ENCODE results near the gene TIMP2.

Gene TIMP2

GRCh38 chr17:78838574-78839005, 86.6 kb downstream of the TIMP2 start:
- no peaks in the 10 kb centered on the region for H3K9me3 ChIP-seq (ENCODE audit: severe bottlenecking)
- peaks cover 50% of the 10 kb centered on the region for H3K36me3 ChIP-seq (ENCODE audit: low read depth)
- peak overlapping the region; percentile 75 for H3K27ac ChIP-seq (ENCODE audit: poor library complexity, severe bottlenecking)
- TF ChIP-seq CTCF (IDR thresholded peaks at IDR 0.05; ENCODE audit: poor library complexity, severe bottlenecking) = no peak
- H3K4me3 ChIP-seq (ENCODE audit: severe bottlenecking) = peak overlapping the region; percentile 68
- no peaks in the 10 kb centered on the region for H3K27me3 ChIP-seq (ENCODE audit: insufficient read depth, poor library complexity, severe bottlenecking)
- no peak for DNase-seq (ENCODE audit: low spot score)
- no peak for ATAC-seq (ENCODE audit: low read depth)
- peaks cover 4% of the 10 kb centered on the region for H3K4me1 ChIP-seq (ENCODE audit: insufficient read depth, poor library complexity, severe bottlenecking)

- Histone ChIP-seq H3K4me1 (ENCODE audit: insufficient read depth, poor library complexity, severe bottlenecking) (peaks cover 4% of the 10 kb centered on the region), H3K36me3 (ENCODE audit: low read depth) (peaks cover 70% of the 10 kb centered on the region), H3K9me3 (ENCODE audit: severe bottlenecking) (no peaks in the 10 kb centered on the region), H3K4me3 (ENCODE audit: severe bottlenecking) (no peak overlapping the region), H3K27me3 (ENCODE audit: insufficient read depth, poor library complexity, severe bottlenecking) (no peaks in the 10 kb centered on the region), H3K27ac (ENCODE audit: poor library complexity, severe bottlenecking) (no peak overlapping the region)
- no peak for ATAC-seq (ENCODE audit: low read depth)
- TF ChIP-seq CTCF (IDR thresholded peaks at IDR 0.05; ENCODE audit: poor library complexity, severe bottlenecking) = no peak
- no peak for DNase-seq (ENCODE audit: low spot score)
Observed at GRCh38 chr17:78836420-78837021, 88.7 kb downstream of the TIMP2 start.

- no peak for TF ChIP-seq CTCF (IDR thresholded peaks at IDR 0.05; ENCODE audit: poor library complexity, severe bottlenecking)
- ATAC-seq (ENCODE audit: low read depth) = no peak
- DNase-seq (ENCODE audit: low spot score) = no peak
- Histone ChIP-seq H3K9me3 (ENCODE audit: severe bottlenecking) (no peaks in the 10 kb centered on the region), H3K4me3 (ENCODE audit: severe bottlenecking) (no peak overlapping the region), H3K27ac (ENCODE audit: poor library complexity, severe bottlenecking) (no peak overlapping the region), H3K27me3 (ENCODE audit: insufficient read depth, poor library complexity, severe bottlenecking) (no peaks in the 10 kb centered on the region), H3K36me3 (ENCODE audit: low read depth) (peaks cover 88% of the 10 kb centered on the region), H3K4me1 (ENCODE audit: insufficient read depth, poor library complexity, severe bottlenecking) (peaks cover 4% of the 10 kb centered on the region)
Observed at GRCh38 chr17:78834571-78834970, 90.6 kb downstream of the TIMP2 start.

- TF ChIP-seq CTCF (IDR thresholded peaks at IDR 0.05; ENCODE audit: poor library complexity, severe bottlenecking) = no peak
- no peaks in the 10 kb centered on the region for H3K4me1 ChIP-seq (ENCODE audit: insufficient read depth, poor library complexity, severe bottlenecking)
- ATAC-seq (ENCODE audit: low read depth) (no peak), DNase-seq (ENCODE audit: low spot score) (no peak)
- H3K9me3 ChIP-seq (ENCODE audit: severe bottlenecking) = no peaks in the 10 kb centered on the region
- H3K27ac ChIP-seq (ENCODE audit: poor library complexity, severe bottlenecking) = no peak overlapping the region
- peaks cover 98% of the 10 kb centered on the region for H3K36me3 ChIP-seq (ENCODE audit: low read depth)
- H3K4me3 ChIP-seq (ENCODE audit: severe bottlenecking) = no peak overlapping the region
- no peaks in the 10 kb centered on the region for H3K27me3 ChIP-seq (ENCODE audit: insufficient read depth, poor library complexity, severe bottlenecking)
Observed at GRCh38 chr17:78832541-78832810, 92.7 kb downstream of the TIMP2 start.

- no peak for DNase-seq (ENCODE audit: low spot score)
- Histone ChIP-seq H3K9me3 (ENCODE audit: severe bottlenecking) (no peaks in the 10 kb centered on the region), H3K27me3 (ENCODE audit: insufficient read depth, poor library complexity, severe bottlenecking) (no peaks in the 10 kb centered on the region), H3K27ac (ENCODE audit: poor library complexity, severe bottlenecking) (no peak overlapping the region), H3K4me3 (ENCODE audit: severe bottlenecking) (no peak overlapping the region), H3K36me3 (ENCODE audit: low read depth) (peaks cover 96% of the 10 kb centered on the region), H3K4me1 (ENCODE audit: insufficient read depth, poor library complexity, severe bottlenecking) (no peaks in the 10 kb centered on the region)
- no peak for TF ChIP-seq CTCF (IDR thresholded peaks at IDR 0.05; ENCODE audit: poor library complexity, severe bottlenecking)
- ATAC-seq (ENCODE audit: low read depth) = no peak
Observed at GRCh38 chr17:78831688-78832540, 93.3 kb downstream of the TIMP2 start.

Measured in RWPE2 (cell line).